Gastrocnemius medialis (tissue), 4 donors: ENCODE measurements around the gene TSPYL6. TPM values are rescaled to one million over a fixed set of nuclear protein-coding genes. Genes with fewer than 3 reads are reported as not detected.

Source experiments
- ATAC-seq, 2 donors: fragments of 150-250 bp; one replicate each; pipeline ENCODE4 v1.9.1; 2016
- DNase-seq, 2 donors: peaks; one replicate each; pipeline ENCODE4 v3.0.0-alpha.2; 2019
- H3K27ac ChIP-seq, 4 donors: fragments of 200-600 bp; sonication (generic); 1 replicate in 1 of 4; 2 replicates in 3 of 4; pipeline ENCODE4 v1.5.1; 2016 to 2018; ENCODE audit warnings: mild to moderate bottlenecking in 2 of 4, moderate library complexity in 1 of 4
- H3K27me3 ChIP-seq, 3 donors: fragments of 200-600 bp; sonication (generic) in 2 of 3; 1 replicate in 1 of 3; 2 replicates in 2 of 3; pipeline versions ENCODE4 v1.5.1 to v1.6.0; 2016 to 2019; ENCODE audit warnings: mild to moderate bottlenecking in 1 of 3, moderate library complexity in 1 of 3
- H3K36me3 ChIP-seq, 2 donors: fragments of 200-600 bp; sonication (generic) in 1 of 2; one replicate each; pipeline ENCODE4 v1.5.1; 2017 to 2018
- H3K4me1 ChIP-seq, 2 donors: fragments of 200-600 bp; sonication (generic) in 1 of 2; one replicate each; pipeline ENCODE4 v1.5.1; 2016 to 2017; ENCODE audit warnings: mild to moderate bottlenecking in 2 of 2
- H3K4me3 ChIP-seq, 4 donors: fragments of 200-600 bp; sonication (generic) in 3 of 4; 1 replicate in 1 of 4; 2 replicates in 3 of 4; pipeline ENCODE4 v1.5.1; 2016 to 2019; ENCODE audit warnings: mild to moderate bottlenecking in 2 of 4
- H3K9me3 ChIP-seq, 3 donors: fragments of 200-600 bp; sonication (generic) in 2 of 3; 1 replicate in 1 of 3; 2 replicates in 2 of 3; pipeline ENCODE4 v1.5.1; 2016 to 2019
- POLR2A ChIP-seq, 2 donors: fragments of 450-650 bp; IDR thresholded peaks; one replicate each; pipeline ENCODE4 v1.6.1; 2017; ENCODE audit warnings: antibody characterized with exemption in 2 of 2, mild to moderate bottlenecking in 2 of 2, moderate library complexity in 2 of 2
- in situ Hi-C, 4 donors: fragments of 200-750 bp; cut with MboI; loops; one replicate each; pipeline versions ENCODE4 v1.15.0 to v1.8.0; 2017; ENCODE audit warnings: low sequenced_read_pairs in 4 of 4
- intact Hi-C: fragments of 100-400 bp; cut with DNase I; formaldehyde crosslinking; loops from one replicate; pipeline ENCODE4 v1.15.1; 2023; ENCODE audit warnings: low total_unique reads
- total RNA-seq, 4 donors: library from RNA; depleted of rRNA; stranded (reverse); fragments of >200 nt; gene quantifications; one replicate each; pipeline versions ENCODE4 v1.1.0 to v1.2.3, GENCODE V29; 2016
- TF ChIP-seq, protein P1 (sequence below), 5 experiments: fragments of 450-650 bp in 3 of 5; fragments of 200-600 bp in 2 of 5; sonication (generic) in 2 of 5; IDR thresholded peaks in 4 of 5; conservative IDR thresholded peaks in 1 of 5; 1 replicate in 4 of 5; 2 replicates in 1 of 5; pipeline ENCODE4 v1.5.1; 2016 to 2019; ENCODE audit warnings: antibody characterized with exemption in 5 of 5, mild to moderate bottlenecking in 3 of 5, moderate library complexity in 3 of 5

The TSPYL6 gene
- total RNA-seq, 4 donors from 2014 or later: not detected

DNA sequence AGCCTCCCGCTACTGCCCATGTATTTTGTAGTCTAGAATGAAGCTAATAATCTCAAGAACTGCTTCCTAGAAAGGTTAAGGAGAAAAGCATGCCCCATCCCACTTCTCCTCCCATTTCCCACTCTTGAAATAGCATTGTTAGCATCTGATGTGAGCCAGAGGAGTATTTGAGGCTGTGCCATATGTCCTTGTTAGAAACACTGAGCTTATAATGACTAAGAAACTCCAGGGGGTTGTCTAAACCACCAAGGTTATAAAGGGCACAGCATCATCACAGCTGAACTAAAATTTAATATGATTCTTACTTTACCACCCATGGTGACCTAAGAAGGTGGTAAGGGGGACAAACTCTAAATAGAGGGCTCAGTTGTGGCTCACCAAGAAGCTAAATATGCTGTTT lies 16.6 kb downstream of the TSPYL6 start:
- Histone ChIP-seq H3K9me3 (no peaks in the 10 kb centered on the region), H3K36me3 (no peaks in the 10 kb centered on the region), H3K4me3 (no peak overlapping the region), H3K4me1 (peaks cover 15 to 27% of the 10 kb centered on the region in 2 donors), H3K27ac (peak overlapping the region; percentile 42 to 57 (median 52)), H3K27me3 (no peaks in the 10 kb centered on the region)
- TF ChIP-seq, protein P1, sequence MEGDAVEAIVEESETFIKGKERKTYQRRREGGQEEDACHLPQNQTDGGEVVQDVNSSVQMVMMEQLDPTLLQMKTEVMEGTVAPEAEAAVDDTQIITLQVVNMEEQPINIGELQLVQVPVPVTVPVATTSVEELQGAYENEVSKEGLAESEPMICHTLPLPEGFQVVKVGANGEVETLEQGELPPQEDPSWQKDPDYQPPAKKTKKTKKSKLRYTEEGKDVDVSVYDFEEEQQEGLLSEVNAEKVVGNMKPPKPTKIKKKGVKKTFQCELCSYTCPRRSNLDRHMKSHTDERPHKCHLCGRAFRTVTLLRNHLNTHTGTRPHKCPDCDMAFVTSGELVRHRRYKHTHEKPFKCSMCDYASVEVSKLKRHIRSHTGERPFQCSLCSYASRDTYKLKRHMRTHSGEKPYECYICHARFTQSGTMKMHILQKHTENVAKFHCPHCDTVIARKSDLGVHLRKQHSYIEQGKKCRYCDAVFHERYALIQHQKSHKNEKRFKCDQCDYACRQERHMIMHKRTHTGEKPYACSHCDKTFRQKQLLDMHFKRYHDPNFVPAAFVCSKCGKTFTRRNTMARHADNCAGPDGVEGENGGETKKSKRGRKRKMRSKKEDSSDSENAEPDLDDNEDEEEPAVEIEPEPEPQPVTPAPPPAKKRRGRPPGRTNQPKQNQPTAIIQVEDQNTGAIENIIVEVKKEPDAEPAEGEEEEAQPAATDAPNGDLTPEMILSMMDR (IDR thresholded peaks at IDR 0.05 in 4 of 5, conservative IDR thresholded peaks at IDR 0.05 in 1 of 5): no peak
- no peak for TF ChIP-seq POLR2A (IDR thresholded peaks at IDR 0.05)
- intact Hi-C loops (no loop called here), in situ Hi-C loops (no loop called here)
- DNase-seq (no peak), ATAC-seq (no peak)

GRCh38 chr2:54237428-54237827 lies 18.6 kb downstream of the TSPYL6 start:
- Histone ChIP-seq H3K27ac (no peak overlapping the region), H3K4me1 (peaks cover 15 to 27% of the 10 kb centered on the region in 2 donors), H3K4me3 (no peak overlapping the region), H3K9me3 (no peaks in the 10 kb centered on the region), H3K27me3 (no peaks in the 10 kb centered on the region), H3K36me3 (no peaks in the 10 kb centered on the region)
- DNase-seq (no peak), ATAC-seq (no peak)
- TF ChIP-seq POLR2A (IDR thresholded peaks at IDR 0.05): no peak
- TF ChIP-seq, protein P1 (IDR thresholded peaks at IDR 0.05 in 4 of 5, conservative IDR thresholded peaks at IDR 0.05 in 1 of 5): no peak
- in situ Hi-C loops (no loop called here), intact Hi-C loops (no loop called here)

DNA sequence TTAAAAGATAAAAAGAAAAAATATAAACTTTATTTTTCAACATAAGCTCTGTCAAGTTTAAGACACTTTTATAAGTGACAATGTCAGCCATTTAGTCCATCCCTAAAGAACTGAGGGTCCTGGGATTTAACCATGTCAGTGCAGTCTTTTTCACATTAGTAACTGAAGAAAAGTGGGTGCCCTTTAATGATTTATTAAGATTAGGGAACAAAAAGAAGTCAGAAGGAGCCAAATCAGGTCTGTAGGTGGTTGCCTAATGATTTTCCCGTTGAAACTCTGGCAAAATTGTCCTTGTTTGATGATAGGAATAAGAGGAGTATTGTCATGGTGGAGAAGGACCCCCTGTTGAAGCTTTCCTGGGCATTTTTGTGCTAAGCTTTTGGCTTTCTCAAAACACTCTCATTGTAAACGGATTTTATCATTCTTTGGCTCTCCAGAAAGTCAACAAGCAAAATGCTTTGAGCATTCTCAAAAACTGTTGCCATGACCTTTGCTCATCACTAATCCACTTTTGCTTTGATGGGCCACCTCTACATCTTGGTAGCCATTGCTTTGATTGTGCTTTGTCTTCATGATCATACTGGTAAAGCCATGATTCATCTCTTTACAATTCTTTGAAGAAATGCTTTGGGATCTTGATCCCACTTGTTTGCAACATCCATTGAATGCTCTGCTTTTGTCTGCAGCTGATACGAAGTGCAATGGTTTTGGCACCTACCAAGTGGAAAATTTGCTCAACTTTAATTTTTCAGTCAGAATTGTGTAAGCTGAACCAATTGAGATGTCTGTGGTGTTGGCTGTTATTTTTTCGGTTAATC lies 22.0 kb downstream of the TSPYL6 start:
- no peaks in the 10 kb centered on the region for H3K36me3 ChIP-seq
- no peaks in the 10 kb centered on the region for H3K4me1 ChIP-seq
- no peak overlapping the region for H3K4me3 ChIP-seq
- no peak overlapping the region for H3K27ac ChIP-seq
- ATAC-seq (no peak), DNase-seq (no peak)
- in situ Hi-C loops (no loop called here), intact Hi-C loops (no loop called here)
- no peaks in the 10 kb centered on the region for H3K9me3 ChIP-seq
- H3K27me3 ChIP-seq: no peaks in the 10 kb centered on the region
- TF ChIP-seq, protein P1 (IDR thresholded peaks at IDR 0.05 in 4 of 5, conservative IDR thresholded peaks at IDR 0.05 in 1 of 5): no peak
- TF ChIP-seq POLR2A (IDR thresholded peaks at IDR 0.05): no peak

DNA sequence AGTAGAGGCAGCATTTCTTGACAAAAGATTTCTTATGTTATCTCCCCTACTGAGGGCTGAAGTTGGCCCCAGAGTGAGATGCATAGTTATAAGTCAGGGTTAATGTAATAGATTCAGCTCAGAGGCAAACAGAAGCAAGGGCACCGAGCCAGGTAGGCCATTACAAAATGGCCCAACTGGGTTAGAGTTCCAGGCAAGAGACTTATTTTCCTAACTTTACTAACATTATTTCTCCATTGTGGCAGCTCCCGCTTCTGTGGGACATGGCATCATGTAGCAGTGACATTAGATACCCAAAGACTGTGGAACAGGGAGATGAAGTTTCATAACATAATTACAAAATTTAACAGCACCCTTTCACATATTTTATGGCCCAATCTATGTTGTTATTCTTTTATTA lies 27.1 kb downstream of the TSPYL6 start:
- Histone ChIP-seq H3K36me3 (no peaks in the 10 kb centered on the region), H3K27me3 (no peaks in the 10 kb centered on the region), H3K4me3 (no peak overlapping the region), H3K4me1 (peaks cover 22 to 37% of the 10 kb centered on the region in 2 donors), H3K27ac (peak overlapping the region in 3 of 4 donors; percentile 21 to 30 (median 29)), H3K9me3 (no peaks in the 10 kb centered on the region)
- TF ChIP-seq, protein P1 (IDR thresholded peaks at IDR 0.05 in 4 of 5, conservative IDR thresholded peaks at IDR 0.05 in 1 of 5): no peak
- no peak for TF ChIP-seq POLR2A (IDR thresholded peaks at IDR 0.05)
- in situ Hi-C loops (no loop called here), intact Hi-C loops (no loop called here)
- ATAC-seq (peak; percentile 66 to 68), DNase-seq (peak in 1 of 2 donors; percentile 52)
